K562 (cell line): Measurements from ENCODE around the gene LSM4. TPM values are rescaled to one million over a fixed set of nuclear protein-coding genes. Genes with fewer than 3 reads are reported as not detected.
A peak's percentile ranks its signal among the peaks of the same experiment; 100 is the strongest.

Experiments
- BCL6 ChIP-seq: fragments of 250-450 bp; sonication (Bioruptor Pico); IDR thresholded peaks from 2 replicates; pipeline ENCODE4 v1.4.0; 2020
- BRCA1 ChIP-seq, 2 experiments: fragments of 450-650 bp in 1 of 2; sonication (generic) in 1 of 2; formaldehyde crosslinking in 1 of 2; IDR thresholded peaks; 2 replicates each; pipeline versions ENCODE4 v1.5.0 to v1.6.1; 2017 to 2020; ENCODE audit warnings: mild to moderate bottlenecking in 1 of 2, missing genetic modification reagents in 1 of 2
- CREB5 ChIP-seq: fragments of 250-450 bp; sonication (Bioruptor Pico); IDR thresholded peaks from 2 replicates; pipeline ENCODE4 v1.5.0; 2020; ENCODE audit warnings: mild to moderate bottlenecking
- ELF4 ChIP-seq: fragments of 450-650 bp; formaldehyde crosslinking; IDR thresholded peaks from 2 replicates; pipeline ENCODE4 v1.4.0; 2022; ENCODE audit warnings: missing genetic modification characterization
- FOSL1 ChIP-seq: fragments of 200-800 bp; sonication (Bioruptor generic); conservative IDR thresholded peaks from 2 replicates; pipeline ENCODE4 v1.6.1; 2016; ENCODE audit warnings: missing genetic modification characterization, missing compliant biosample characterization
- FOXK1 ChIP-seq: sonication (generic); formaldehyde crosslinking; IDR thresholded peaks from 2 replicates; pipeline ENCODE4 v1.8.0; 2022; ENCODE audit warnings: missing genetic modification reagents, mild to moderate bottlenecking, borderline replicate concordance
- GTF2F1 ChIP-seq: IDR thresholded peaks from 2 replicates; pipeline ENCODE4 v1.6.1; 2011; ENCODE audit warnings: low read depth, low read length, improper control_type of control experiment
- HIVEP1 ChIP-seq: fragments of 250-450 bp; sonication (Bioruptor Pico); IDR thresholded peaks from 2 replicates; pipeline ENCODE4 v1.4.0; 2020; ENCODE audit warnings: mild to moderate bottlenecking
- ILK ChIP-seq: fragments of 450-650 bp; IDR thresholded peaks from 2 replicates; pipeline ENCODE4 v1.6.1; 2016; ENCODE audit warnings: missing genetic modification characterization, low read depth, mild to moderate bottlenecking, missing compliant biosample characterization, moderate library complexity, borderline replicate concordance
- KAT2B ChIP-seq: IDR thresholded peaks from one replicate; pipeline ENCODE4 v1.6.1; 2012; ENCODE audit warnings: low read depth, mild to moderate bottlenecking, control low read depth, inconsistent platforms, low read length, moderate library complexity
- KHSRP ChIP-seq: fragments of 450-650 bp; IDR thresholded peaks from 2 replicates; pipeline ENCODE4 v1.6.1; 2017
- MCM5 ChIP-seq: fragments of 450-650 bp; IDR thresholded peaks from 2 replicates; pipeline ENCODE4 v1.6.1; 2016; ENCODE audit warnings: low read depth
- NEUROD1 ChIP-seq: fragments of 150-350 bp; IDR thresholded peaks from 2 replicates; pipeline ENCODE4 v1.6.1; 2014; ENCODE audit warnings: borderline replicate concordance, low read length, low read depth; ENCODE audit not compliant: partially characterized antibody
- NFRKB ChIP-seq: fragments of 450-650 bp; IDR thresholded peaks from 2 replicates; pipeline ENCODE4 v1.6.1; 2016; ENCODE audit warnings: low read depth
- PHB ChIP-seq: fragments of 250-450 bp; sonication (Bioruptor Pico); IDR thresholded peaks from 2 replicates; pipeline ENCODE4 v1.5.0; 2021
- PHB2 ChIP-seq: fragments of 450-650 bp; IDR thresholded peaks from 2 replicates; pipeline ENCODE4 v1.6.1; 2017; ENCODE audit warnings: low read depth
- RBM34 ChIP-seq: fragments of 200-400 bp; formaldehyde crosslinking; IDR thresholded peaks from 2 replicates; pipeline ENCODE4 v1.6.1; 2018; ENCODE audit warnings: low read length, borderline replicate concordance; ENCODE audit not compliant: insufficient read depth
- SMAD2 ChIP-seq: fragments of 150-350 bp; IDR thresholded peaks from 2 replicates; pipeline ENCODE4 v1.6.1; 2014; ENCODE audit warnings: low read depth, mild to moderate bottlenecking, low read length
- TAL1 ChIP-seq: fragments of 450-650 bp; IDR thresholded peaks from 2 replicates; pipeline ENCODE4 v1.6.1; 2016; ENCODE audit warnings: mild to moderate bottlenecking
- TEAD2 ChIP-seq: fragments of 450-650 bp; IDR thresholded peaks from 2 replicates; pipeline ENCODE4 v1.6.1; 2016; ENCODE audit warnings: missing genetic modification characterization, control low read depth, missing compliant biosample characterization
- ZNF239 ChIP-seq: fragments of 250-450 bp; sonication (Bioruptor Pico); IDR thresholded peaks from 2 replicates; pipeline ENCODE4 v1.4.0; 2020; ENCODE audit warnings: mild to moderate bottlenecking
- polyA plus RNA-seq, 8 experiments: library from polyadenylated mRNA; depleted of rRNA in 4 of 8; stranded (reverse) in 5 of 8; unstranded in 3 of 8; fragments of >200 nt; fragmentation: Nextera tagmentation in 2 of 8; fragmentation: Illumina TruSeq in 1 of 8; extraction: Ambion mirVana in 2 of 8; extraction: Trizol in 1 of 8; gene quantifications; 2 replicates each; pipeline versions ENCODE4 v1.2.1 to v1.2.3, GENCODE V29; 2011 to 2014; ENCODE audit warnings: inconsistent platforms in 1 of 8, missing spikeins in 1 of 8
- total RNA-seq, 7 experiments: library from RNA; depleted of rRNA in 6 of 7; stranded (reverse); fragments of >200 nt in 6 of 7; fragmentation: Illumina TruSeq in 2 of 7; extraction: Trizol in 2 of 7; gene quantifications; 2 replicates each; pipeline versions ENCODE4 v1.2.1 to v1.2.3, GENCODE V29; 2011 to 2021; ENCODE audit warnings: low replicate concordance in 1 of 7
- TF ChIP-seq, protein P1 (sequence below): fragments of 450-650 bp; formaldehyde crosslinking; IDR thresholded peaks from 2 replicates; pipeline ENCODE4 v1.4.0; 2020; ENCODE audit warnings: mild to moderate bottlenecking, mixed read lengths
- TF ChIP-seq, protein P2 (sequence below), 2 experiments: fragments of 450-650 bp; conservative IDR thresholded peaks; 2 replicates each; pipeline ENCODE4 v1.6.1; 2017; ENCODE audit warnings: mild to moderate bottlenecking in 2 of 2, moderate library complexity in 2 of 2

Gene LSM4
- total and polyA plus RNA-seq, 9 of the 15 experiments (the other 6 are each of a cell fraction or from before 2014, with no cell fraction given): 11.9 to 763 (median 202) TPM

DNA sequence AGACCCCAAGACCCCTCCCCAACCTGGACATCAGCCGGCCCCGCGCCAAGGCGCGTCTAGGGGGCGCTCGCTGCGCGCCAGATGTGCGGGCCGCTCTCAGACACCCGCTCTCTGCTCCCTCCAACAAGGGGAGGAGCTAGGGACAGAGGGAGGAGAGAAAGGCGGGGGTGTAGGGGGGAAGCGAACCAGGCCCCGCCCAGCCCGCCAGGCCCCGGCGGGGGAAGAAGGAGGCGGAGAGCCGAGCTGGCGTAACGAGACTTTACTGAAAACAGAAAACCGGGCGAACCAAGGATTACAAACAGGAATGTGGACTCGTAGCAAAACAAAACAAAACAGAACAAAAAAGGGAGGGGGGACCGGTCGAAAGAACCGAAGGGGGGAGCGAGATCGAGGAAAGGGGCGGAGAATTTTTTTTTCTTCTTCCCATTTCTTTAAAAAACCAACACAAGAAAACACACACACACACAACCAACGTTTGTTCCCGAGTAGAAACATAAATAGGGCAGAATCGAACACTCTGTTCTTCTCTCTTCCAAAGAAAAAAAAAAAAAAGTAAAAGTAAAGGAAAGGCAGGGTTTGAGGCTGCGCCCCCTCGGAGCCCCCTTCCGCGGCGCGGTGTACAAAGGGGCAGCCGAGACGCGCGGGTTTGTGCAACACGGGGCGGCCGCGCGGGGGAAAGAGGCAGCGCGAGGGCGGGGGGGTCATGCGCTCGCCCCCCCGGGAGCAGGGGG is 43.2 kb downstream of the LSM4 start (continued):
- TF ChIP-seq, protein P1, sequence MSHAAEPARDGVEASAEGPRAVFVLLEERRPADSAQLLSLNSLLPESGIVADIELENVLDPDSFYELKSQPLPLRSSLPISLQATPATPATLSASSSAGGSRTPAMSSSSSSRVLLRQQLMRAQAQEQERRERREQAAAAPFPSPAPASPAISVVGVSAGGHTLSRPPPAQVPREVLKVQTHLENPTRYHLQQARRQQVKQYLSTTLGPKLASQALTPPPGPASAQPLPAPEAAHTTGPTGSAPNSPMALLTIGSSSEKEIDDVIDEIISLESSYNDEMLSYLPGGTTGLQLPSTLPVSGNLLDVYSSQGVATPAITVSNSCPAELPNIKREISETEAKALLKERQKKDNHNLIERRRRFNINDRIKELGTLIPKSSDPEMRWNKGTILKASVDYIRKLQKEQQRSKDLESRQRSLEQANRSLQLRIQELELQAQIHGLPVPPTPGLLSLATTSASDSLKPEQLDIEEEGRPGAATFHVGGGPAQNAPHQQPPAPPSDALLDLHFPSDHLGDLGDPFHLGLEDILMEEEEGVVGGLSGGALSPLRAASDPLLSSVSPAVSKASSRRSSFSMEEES (CRISPR knock-in tag): no peak
- TF ChIP-seq, protein P2, sequence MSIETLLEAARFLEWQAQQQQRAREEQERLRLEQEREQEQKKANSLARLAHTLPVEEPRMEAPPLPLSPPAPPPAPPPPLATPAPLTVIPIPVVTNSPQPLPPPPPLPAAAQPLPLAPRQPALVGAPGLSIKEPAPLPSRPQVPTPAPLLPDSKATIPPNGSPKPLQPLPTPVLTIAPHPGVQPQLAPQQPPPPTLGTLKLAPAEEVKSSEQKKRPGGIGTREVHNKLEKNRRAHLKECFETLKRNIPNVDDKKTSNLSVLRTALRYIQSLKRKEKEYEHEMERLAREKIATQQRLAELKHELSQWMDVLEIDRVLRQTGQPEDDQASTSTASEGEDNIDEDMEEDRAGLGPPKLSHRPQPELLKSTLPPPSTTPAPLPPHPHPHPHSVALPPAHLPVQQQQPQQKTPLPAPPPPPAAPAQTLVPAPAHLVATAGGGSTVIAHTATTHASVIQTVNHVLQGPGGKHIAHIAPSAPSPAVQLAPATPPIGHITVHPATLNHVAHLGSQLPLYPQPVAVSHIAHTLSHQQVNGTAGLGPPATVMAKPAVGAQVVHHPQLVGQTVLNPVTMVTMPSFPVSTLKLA (conservative IDR thresholded peaks at IDR 0.05): peak; percentile 56 to 74
- TF ChIP-seq ZNF239: no peak
- TF ChIP-seq CREB5: no peak
- TF ChIP-seq BCL6 (CRISPR knock-in tag): no peak
- 0 out of 2 replicates have a peak, but pooled peaks have one; percentile 22 for TF ChIP-seq GTF2F1
- TF ChIP-seq HIVEP1 (CRISPR knock-in tag): no peak
- no peak for TF ChIP-seq BRCA1 (IDR thresholded peaks at IDR 0.05)
- no peak for TF ChIP-seq BRCA1 (CRISPR knock-in tag; IDR thresholded peaks at IDR 0.05)
- TF ChIP-seq TEAD2 (tag): no peak
- TF ChIP-seq ILK: no peak
- TF ChIP-seq KAT2B: no peak
- peak; percentile 83; the same call in 1 of the 2 replicates for TF ChIP-seq NFRKB
- peak; percentile 48; the same call in 1 of the 2 replicates for TF ChIP-seq ELF4 (CRISPR knock-in tag)
- 0 out of 2 replicates have a peak, but pooled peaks have one; percentile 7 for TF ChIP-seq TAL1
- TF ChIP-seq NEUROD1: peak; percentile 56
- TF ChIP-seq PHB: no peak
- no peak; the same call in 1 of the 2 replicates for TF ChIP-seq FOXK1
- no peak for TF ChIP-seq SMAD2
- TF ChIP-seq RBM34: no peak
- 0 out of 2 replicates have a peak, but pooled peaks have one; percentile 13 for TF ChIP-seq KHSRP
- TF ChIP-seq PHB2: peak; percentile 25; the same call in 1 of the 2 replicates
- no peak for TF ChIP-seq FOSL1 (tag)
- no peak for TF ChIP-seq MCM5
